ENCODE measurements around the gene DTX1. TPM values are rescaled to one million over a fixed set of nuclear protein-coding genes. Genes with fewer than 3 reads are reported as not detected.

The DTX1 gene
- total and polyA plus RNA-seq, 5 donors from 2014 or later: 0.64 to 7.8 (median 0.95) TPM

GRCh38 chr12:113135178-113136127 is 78.9 kb downstream of the DTX1 start, which contains the start of gene RASAL1:
Gene RASAL1, minus strand, starts transcription at chr12:113135761. Its CDS starts 299 bp downstream, at chr12:113135462.
- Mint-ChIP-seq H3K27me3 (no peaks in the 10 kb centered on the region), H3K4me3 (peak within 1 kb of the TSS; percentile 79 to 91 (median 89)), H3K27ac (peak within 1 kb of the TSS in 2 of 3 donors; percentile 48 to 94), H3K36me3 (no peaks in the 10 kb centered on the region), H3K9me3 (no peaks in the 10 kb centered on the region), H3K4me1 (peaks cover 0 to 23% (median 10%) of the 10 kb centered on the region in 4 donors)
- Histone ChIP-seq H3K4me3 (ENCODE audit: low read depth, low read length) (peak within 1 kb of the TSS; percentile 26), H3K27ac (ENCODE audit: insufficient read depth, low read length, poor library complexity, severe bottlenecking) (peak within 1 kb of the TSS; percentile 57), H3K4me1 (ENCODE audit: control insufficient read depth, insufficient read depth, low read length, poor library complexity, severe bottlenecking) (peaks cover 15% of the 10 kb centered on the region), H3K27me3 (ENCODE audit: control insufficient read depth, insufficient read depth, low read length) (no peaks in the 10 kb centered on the region), H3K9me3 (ENCODE audit: control insufficient read depth in 2 of 2, low read length in 2 of 2) (no peaks in the 10 kb centered on the region), H3K36me3 (ENCODE audit: control insufficient read depth, insufficient read depth, low read length) (no peaks in the 10 kb centered on the region)
- ATAC-seq (ENCODE audit: low read depth in 2 of 2): peak; percentile 76 to 78
- peak; percentile 67 to 75 (median 68) for DNase-seq

GRCh38 chr12:113136128-113136989 is 79.8 kb downstream of the DTX1 start:
- Mint-ChIP-seq H3K9me3 (no peaks in the 10 kb centered on the region), H3K4me3 (peak overlapping the region; percentile 79 to 91 (median 89)), H3K36me3 (no peaks in the 10 kb centered on the region), H3K27me3 (no peaks in the 10 kb centered on the region), H3K4me1 (peaks cover 0 to 24% (median 11%) of the 10 kb centered on the region in 4 donors), H3K27ac (peak overlapping the region in 1 of 3 donors; percentile 94)
- H3K4me3 ChIP-seq (ENCODE audit: low read depth, low read length): peak overlapping the region; percentile 26
- peak overlapping the region; percentile 57 for H3K27ac ChIP-seq (ENCODE audit: insufficient read depth, low read length, poor library complexity, severe bottlenecking)
- H3K36me3 ChIP-seq (ENCODE audit: control insufficient read depth, insufficient read depth, low read length): no peaks in the 10 kb centered on the region
- H3K9me3 ChIP-seq (ENCODE audit: control insufficient read depth in 2 of 2, low read length in 2 of 2): no peaks in the 10 kb centered on the region
- ATAC-seq (ENCODE audit: low read depth in 2 of 2) (peak; percentile 54 to 61), DNase-seq (peak; percentile 18 to 72 (median 60))
- peaks cover 15% of the 10 kb centered on the region for H3K4me1 ChIP-seq (ENCODE audit: control insufficient read depth, insufficient read depth, low read length, poor library complexity, severe bottlenecking)
- H3K27me3 ChIP-seq (ENCODE audit: control insufficient read depth, insufficient read depth, low read length): no peaks in the 10 kb centered on the region

- Mint-ChIP-seq H3K4me3 (peak overlapping the region in 2 of 4 donors; percentile 44 to 68), H3K36me3 (no peaks in the 10 kb centered on the region), H3K4me1 (peaks cover 0 to 26% (median 11%) of the 10 kb centered on the region in 4 donors), H3K27me3 (no peaks in the 10 kb centered on the region), H3K9me3 (no peaks in the 10 kb centered on the region), H3K27ac (no peak overlapping the region)
- no peaks in the 10 kb centered on the region for H3K9me3 ChIP-seq (ENCODE audit: control insufficient read depth in 2 of 2, low read length in 2 of 2)
- H3K36me3 ChIP-seq (ENCODE audit: control insufficient read depth, insufficient read depth, low read length): no peaks in the 10 kb centered on the region
- no peak overlapping the region for H3K27ac ChIP-seq (ENCODE audit: insufficient read depth, low read length, poor library complexity, severe bottlenecking)
- H3K27me3 ChIP-seq (ENCODE audit: control insufficient read depth, insufficient read depth, low read length): no peaks in the 10 kb centered on the region
- H3K4me1 ChIP-seq (ENCODE audit: control insufficient read depth, insufficient read depth, low read length, poor library complexity, severe bottlenecking): peaks cover 15% of the 10 kb centered on the region
- ATAC-seq (ENCODE audit: low read depth in 2 of 2): no peak
- no peak overlapping the region for H3K4me3 ChIP-seq (ENCODE audit: low read depth, low read length)
- DNase-seq: no peak
These were observed 80.5 kb downstream of the DTX1 start for GRCh38 chr12:113136990-113137511.

GRCh38 chr12:113137861-113138783 is 81.6 kb downstream of the DTX1 start:
- H3K4me3 ChIP-seq (ENCODE audit: low read depth, low read length): no peak overlapping the region
- Mint-ChIP-seq H3K4me3 (no peak overlapping the region), H3K4me1 (peaks cover 0 to 26% (median 11%) of the 10 kb centered on the region in 4 donors), H3K36me3 (no peaks in the 10 kb centered on the region), H3K9me3 (no peaks in the 10 kb centered on the region), H3K27me3 (no peaks in the 10 kb centered on the region), H3K27ac (peak overlapping the region in 1 of 3 donors; percentile 20)
- H3K4me1 ChIP-seq (ENCODE audit: control insufficient read depth, insufficient read depth, low read length, poor library complexity, severe bottlenecking): peaks cover 15% of the 10 kb centered on the region
- no peak overlapping the region for H3K27ac ChIP-seq (ENCODE audit: insufficient read depth, low read length, poor library complexity, severe bottlenecking)
- H3K27me3 ChIP-seq (ENCODE audit: control insufficient read depth, insufficient read depth, low read length): no peaks in the 10 kb centered on the region
- no peak for DNase-seq
- H3K36me3 ChIP-seq (ENCODE audit: control insufficient read depth, insufficient read depth, low read length): no peaks in the 10 kb centered on the region
- no peaks in the 10 kb centered on the region for H3K9me3 ChIP-seq (ENCODE audit: control insufficient read depth in 2 of 2, low read length in 2 of 2)
- ATAC-seq (ENCODE audit: low read depth in 2 of 2): no peak

GRCh38 chr12:113138826-113139225 is 82.3 kb downstream of the DTX1 start:
- Histone ChIP-seq H3K36me3 (ENCODE audit: control insufficient read depth, insufficient read depth, low read length) (no peaks in the 10 kb centered on the region), H3K27ac (ENCODE audit: insufficient read depth, low read length, poor library complexity, severe bottlenecking) (no peak overlapping the region), H3K4me1 (ENCODE audit: control insufficient read depth, insufficient read depth, low read length, poor library complexity, severe bottlenecking) (peaks cover 15% of the 10 kb centered on the region), H3K27me3 (ENCODE audit: control insufficient read depth, insufficient read depth, low read length) (no peaks in the 10 kb centered on the region), H3K9me3 (ENCODE audit: control insufficient read depth in 2 of 2, low read length in 2 of 2) (no peaks in the 10 kb centered on the region), H3K4me3 (ENCODE audit: low read depth, low read length) (no peak overlapping the region)
- no peaks in the 10 kb centered on the region for H3K36me3 Mint-ChIP-seq
- no peak for ATAC-seq (ENCODE audit: low read depth in 2 of 2)
- peaks cover 0 to 26% (median 11%) of the 10 kb centered on the region in 4 donors for H3K4me1 Mint-ChIP-seq
- H3K9me3 Mint-ChIP-seq: no peaks in the 10 kb centered on the region
- H3K27me3 Mint-ChIP-seq: no peaks in the 10 kb centered on the region
- no peak for DNase-seq
- no peak overlapping the region for H3K4me3 Mint-ChIP-seq
- H3K27ac Mint-ChIP-seq: no peak overlapping the region

- DNase-seq: no peak
- Histone ChIP-seq H3K4me1 (ENCODE audit: control insufficient read depth, insufficient read depth, low read length, poor library complexity, severe bottlenecking) (peaks cover 10% of the 10 kb centered on the region), H3K27ac (ENCODE audit: insufficient read depth, low read length, poor library complexity, severe bottlenecking) (no peak overlapping the region), H3K36me3 (ENCODE audit: control insufficient read depth, insufficient read depth, low read length) (no peaks in the 10 kb centered on the region), H3K9me3 (ENCODE audit: control insufficient read depth in 2 of 2, low read length in 2 of 2) (no peaks in the 10 kb centered on the region), H3K4me3 (ENCODE audit: low read depth, low read length) (no peak overlapping the region), H3K27me3 (ENCODE audit: control insufficient read depth, insufficient read depth, low read length) (no peaks in the 10 kb centered on the region)
- no peak for ATAC-seq (ENCODE audit: low read depth in 2 of 2)
- Mint-ChIP-seq H3K4me1 (peaks cover 0 to 18% (median 10%) of the 10 kb centered on the region in 4 donors), H3K36me3 (no peaks in the 10 kb centered on the region), H3K9me3 (no peaks in the 10 kb centered on the region), H3K27me3 (no peaks in the 10 kb centered on the region), H3K4me3 (peak overlapping the region in 1 of 4 donors; percentile 27), H3K27ac (peak overlapping the region in 1 of 3 donors; percentile 18)
These were observed 84.2 kb downstream of the DTX1 start for GRCh38 chr12:113140706-113141105.
